Neuronal stem cell (in vitro differentiated cells): ENCODE measurements around the gene GAA.
A peak's percentile ranks its signal among the peaks of the same experiment; 100 is the strongest.

ENCODE experiments used
- DNase-seq: peaks from one replicate; pipeline ENCODE4 v3.0.0-alpha.2; 2013; ENCODE audit warnings: low spot score
- H2AFZ ChIP-seq: one replicate; pipeline ENCODE4 v1.6.1; 2013; ENCODE audit warnings: mild to moderate bottlenecking, low read length, inconsistent platforms
- H2AK5ac ChIP-seq: 2 replicates; pipeline ENCODE4 v1.6.1; 2013; ENCODE audit warnings: low read depth, mild to moderate bottlenecking, inconsistent platforms, low read length, moderate library complexity, mixed read lengths
- H2BK120ac ChIP-seq: 2 replicates; pipeline ENCODE4 v1.6.1; 2013; ENCODE audit warnings: low read depth, mild to moderate bottlenecking, inconsistent platforms, low read length, moderate library complexity, mixed read lengths
- H2BK12ac ChIP-seq: one replicate; pipeline ENCODE4 v1.6.1; 2013; ENCODE audit warnings: low read length, inconsistent platforms
- H2BK15ac ChIP-seq: 2 replicates; pipeline ENCODE4 v1.6.1; 2013; ENCODE audit warnings: mild to moderate bottlenecking, low read length, inconsistent platforms, mixed read lengths
- H2BK5ac ChIP-seq: one replicate; pipeline ENCODE4 v1.6.1; 2013; ENCODE audit warnings: inconsistent platforms, mild to moderate bottlenecking, low read length, moderate library complexity
- H3K14ac ChIP-seq: one replicate; pipeline ENCODE4 v1.6.1; 2013; ENCODE audit warnings: low read length, inconsistent platforms
- H3K18ac ChIP-seq: 2 replicates; pipeline ENCODE4 v1.6.1; 2013; ENCODE audit warnings: low read length, inconsistent platforms
- H3K23ac ChIP-seq: 2 replicates; pipeline ENCODE4 v1.6.1; 2013; ENCODE audit warnings: low read depth, mild to moderate bottlenecking, mixed read lengths, low read length, inconsistent platforms; ENCODE audit not compliant: poor library complexity
- H3K27ac ChIP-seq: replicated peaks from 3 replicates; pipeline ENCODE4 v1.5.1; 2013; ENCODE audit warnings: low read length, inconsistent platforms
- H3K27me3 ChIP-seq, 3 experiments: 2 replicates each; pipeline ENCODE4 v1.6.1; 2013; ENCODE audit warnings: low read length in 3 of 3, mild to moderate bottlenecking in 2 of 3, inconsistent platforms in 1 of 3, low read depth in 1 of 3, mixed read lengths in 1 of 3, moderate library complexity in 1 of 3; ENCODE audit not compliant: control insufficient read depth in 3 of 3, insufficient read depth in 3 of 3
- H3K36me3 ChIP-seq, 2 donors: replicated peaks in 1 of 2; 2 replicates each; pipeline ENCODE4 v1.6.1; 2013; ENCODE audit warnings: low read length in 2 of 2; ENCODE audit not compliant: control insufficient read depth in 2 of 2, insufficient read depth in 2 of 2
- H3K4ac ChIP-seq: 2 replicates; pipeline ENCODE4 v1.6.1; 2013; ENCODE audit warnings: inconsistent platforms, mild to moderate bottlenecking, low read length, moderate library complexity
- H3K4me1 ChIP-seq, 2 donors: 1 replicate in 1 of 2; 2 replicates in 1 of 2; pipeline ENCODE4 v1.6.1; 2013; ENCODE audit warnings: low read length in 2 of 2, low read depth in 1 of 2; ENCODE audit not compliant: control insufficient read depth in 2 of 2, insufficient read depth in 1 of 2
- H3K4me2 ChIP-seq: one replicate; pipeline ENCODE4 v1.6.1; 2013; ENCODE audit warnings: mild to moderate bottlenecking, low read length, inconsistent platforms; ENCODE audit not compliant: insufficient read depth, poor library complexity, severe bottlenecking
- H3K4me3 ChIP-seq, 2 donors: 2 replicates each; pipeline ENCODE4 v1.5.1; 2013; ENCODE audit warnings: low read length in 2 of 2, mild to moderate bottlenecking in 2 of 2, inconsistent platforms in 1 of 2, moderate library complexity in 1 of 2
- H3K79me1 ChIP-seq: one replicate; pipeline ENCODE4 v1.6.1; 2013; ENCODE audit warnings: low read depth, mild to moderate bottlenecking, inconsistent platforms, low read length, moderate library complexity
- H3K9ac ChIP-seq: one replicate; pipeline ENCODE4 v1.6.1; 2013; ENCODE audit warnings: mild to moderate bottlenecking, low read depth, low read length, inconsistent platforms; ENCODE audit not compliant: poor library complexity
- H3K9me3 ChIP-seq, 2 donors: replicated peaks in 1 of 2; 2 replicates each; pipeline versions ENCODE3 to v1.6.1; 2013; ENCODE audit warnings: low read length in 2 of 2, mild to moderate bottlenecking in 2 of 2, inconsistent platforms in 1 of 2, low read depth in 1 of 2, mixed read lengths in 1 of 2, moderate library complexity in 1 of 2; ENCODE audit not compliant: control insufficient read depth in 2 of 2, insufficient read depth in 1 of 2
- H4K8ac ChIP-seq: one replicate; pipeline ENCODE4 v1.6.1; 2013; ENCODE audit warnings: low read depth, mild to moderate bottlenecking, inconsistent platforms, low read length, moderate library complexity
- H4K91ac ChIP-seq: one replicate; pipeline ENCODE4 v1.6.1; 2013; ENCODE audit warnings: low read length, low read depth, mild to moderate bottlenecking, inconsistent platforms; ENCODE audit not compliant: poor library complexity
- WGBS, 2 donors: extraction: QIAGEN DNeasy Blood & Tissue Kit; methylation state at CpG; one replicate each; pipeline ENCODE4 v1.1.7; 2013; ENCODE audit warnings: missing lambda C conversion rate in 2 of 2, mixed read lengths in 1 of 2; ENCODE audit not compliant: insufficient read length in 2 of 2, insufficient replicate concordance in 1 of 2; ENCODE audit errors: extremely low coverage in 2 of 2; 5-methylcytosine and 5-hydroxymethylcytosine counted together

The GAA gene

DNA sequence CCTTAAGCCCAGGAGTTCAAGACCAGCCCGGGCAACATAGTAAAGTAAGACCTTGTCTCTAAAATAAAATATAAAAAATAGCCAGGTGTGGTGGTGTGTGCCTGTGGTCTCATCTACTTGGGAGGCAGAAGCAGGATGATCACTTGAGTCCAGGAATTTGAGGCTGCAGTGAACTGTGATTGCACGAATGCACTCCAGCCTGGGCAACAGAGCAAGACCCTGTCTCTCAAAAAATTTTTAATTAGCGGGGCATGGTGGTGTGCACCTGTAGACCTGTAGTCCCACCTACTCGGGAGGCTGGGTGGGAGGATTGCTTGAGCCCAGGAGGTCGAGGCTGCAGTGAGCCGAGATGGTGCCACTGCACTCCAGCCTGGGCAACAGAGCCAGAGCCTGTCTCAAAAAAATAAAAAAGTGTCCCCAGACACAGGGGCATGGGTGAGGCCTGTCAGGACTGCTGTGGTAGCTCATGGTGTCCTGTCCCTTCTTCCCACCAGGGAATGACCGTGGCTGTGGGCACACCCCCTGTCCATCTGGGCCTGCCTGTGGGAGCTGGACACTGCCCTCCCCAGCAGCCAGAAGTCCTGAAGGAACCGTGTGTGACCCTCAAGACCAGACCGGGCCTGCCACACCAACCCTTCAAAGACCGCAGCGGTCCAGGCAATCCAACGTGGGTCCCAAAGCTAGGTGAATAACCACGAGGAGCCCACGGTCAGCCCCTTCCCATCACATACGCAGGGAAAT lies 30.8 kb upstream of the GAA start:
- H2BK12ac ChIP-seq = peak overlapping the region; percentile 58
- no peak overlapping the region for H3K9ac ChIP-seq
- WGBS, 2 donors = no CpG with 5 or more reads among the region's 15 CpGs
- peak overlapping the region; percentile 38 for H3K14ac ChIP-seq
- H4K8ac ChIP-seq = no peak overlapping the region
- no peak overlapping the region for H3K27ac ChIP-seq
- H3K27me3 ChIP-seq = no peaks in the 10 kb centered on the region
- no peak overlapping the region for H3K4ac ChIP-seq
- H3K9me3 ChIP-seq = no peaks in the 10 kb centered on the region
- H2AK5ac ChIP-seq = peak overlapping the region; percentile 56
- peak overlapping the region; percentile 64 for H3K18ac ChIP-seq
- no peak overlapping the region for H2AFZ ChIP-seq
- DNase-seq = no peak
- peaks cover 5 to 11% of the 10 kb centered on the region in 2 donors for H3K36me3 ChIP-seq
- no peak overlapping the region for H2BK5ac ChIP-seq
- H3K4me2 ChIP-seq = no peak overlapping the region
- H3K79me1 ChIP-seq = no peaks in the 10 kb centered on the region
- H2BK120ac ChIP-seq = no peak overlapping the region
- H2BK15ac ChIP-seq = no peak overlapping the region
- no peak overlapping the region for H4K91ac ChIP-seq
- no peak overlapping the region for H3K4me3 ChIP-seq
- H3K23ac ChIP-seq = no peak overlapping the region
- peaks cover 0 to 2% of the 10 kb centered on the region in 2 donors for H3K4me1 ChIP-seq

DNA sequence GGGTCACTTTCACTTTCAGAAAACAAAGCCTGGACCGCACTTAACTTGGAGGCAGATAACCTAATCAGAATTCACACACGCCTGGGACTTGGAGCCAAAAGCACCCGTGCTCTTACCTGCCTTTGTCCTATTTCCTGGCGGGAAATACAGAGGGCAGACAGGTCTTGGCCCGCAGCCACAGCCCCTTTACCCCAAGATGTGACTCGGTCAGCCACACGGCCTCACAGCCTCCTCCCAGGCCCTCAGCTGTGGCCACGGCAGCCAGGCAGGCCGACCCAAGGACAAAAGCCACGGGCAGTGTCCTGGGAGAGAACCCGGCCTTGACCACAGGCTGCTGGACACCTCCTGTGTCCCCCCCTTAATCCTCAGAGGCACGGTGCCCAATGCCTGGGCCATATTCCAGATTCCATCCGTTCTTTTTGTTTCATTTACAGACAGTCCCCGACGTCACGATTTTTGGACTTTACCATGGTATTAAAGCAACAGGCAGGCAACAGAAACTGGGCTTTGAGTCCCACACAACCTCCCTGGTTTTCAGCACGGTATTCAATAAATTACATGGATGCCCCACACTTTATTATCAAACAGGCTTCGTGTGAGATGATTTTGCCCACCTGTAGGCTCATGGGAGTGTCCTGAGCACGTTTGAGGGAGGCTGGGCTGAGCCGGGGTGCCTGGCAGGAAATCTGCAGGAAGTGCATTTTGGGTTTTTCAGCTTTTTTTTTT lies 30.1 kb upstream of the GAA start:
- peak overlapping the region; percentile 56 for H3K14ac ChIP-seq
- H3K9ac ChIP-seq = peak overlapping the region; percentile 4
- DNase-seq = no peak
- no peak overlapping the region for H2BK15ac ChIP-seq
- H3K27me3 ChIP-seq = no peaks in the 10 kb centered on the region
- peaks cover 5 to 11% of the 10 kb centered on the region in 2 donors for H3K36me3 ChIP-seq
- peak overlapping the region; percentile 71 for H3K18ac ChIP-seq
- peak overlapping the region; percentile 25 for H3K4me2 ChIP-seq
- peak overlapping the region; percentile 85 for H3K23ac ChIP-seq
- H3K4me3 ChIP-seq = no peak overlapping the region
- WGBS, 2 donors = no CpG with 5 or more reads among the region's 20 CpGs
- no peak overlapping the region for H2BK120ac ChIP-seq
- no peak overlapping the region for H2BK5ac ChIP-seq
- peak overlapping the region; percentile 56 for H2AK5ac ChIP-seq
- peak overlapping the region; percentile 65 for H4K8ac ChIP-seq
- peaks cover 0 to 2% of the 10 kb centered on the region in 2 donors for H3K4me1 ChIP-seq
- H2BK12ac ChIP-seq = no peak overlapping the region
- H3K9me3 ChIP-seq = no peaks in the 10 kb centered on the region
- no peak overlapping the region for H2AFZ ChIP-seq
- H3K27ac ChIP-seq = no peak overlapping the region
- no peaks in the 10 kb centered on the region for H3K79me1 ChIP-seq
- no peak overlapping the region for H4K91ac ChIP-seq
- no peak overlapping the region for H3K4ac ChIP-seq

DNA sequence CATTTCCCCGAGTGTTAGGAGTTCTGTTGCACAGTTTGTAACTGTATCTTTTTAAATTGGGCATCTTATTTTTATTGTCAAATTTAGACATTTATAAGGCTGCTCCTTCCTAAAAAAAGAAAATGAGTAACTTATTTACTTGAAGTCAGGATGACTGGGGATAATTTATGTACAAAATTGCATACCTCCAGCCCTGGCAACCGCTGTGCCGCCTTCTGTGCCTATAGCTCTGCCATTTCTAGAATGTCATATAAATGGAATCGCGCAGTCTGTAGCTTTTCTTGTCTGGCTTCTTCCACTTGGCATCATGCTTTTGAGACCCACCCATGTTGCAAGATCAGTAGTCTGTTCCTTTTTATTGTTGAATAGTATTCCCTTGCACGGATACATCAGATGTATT lies 29.0 kb upstream of the GAA start:
- Histone ChIP-seq H3K27ac (no peak overlapping the region), H3K4ac (no peak overlapping the region), H3K79me1 (no peaks in the 10 kb centered on the region), H3K4me2 (no peak overlapping the region), H3K18ac (no peak overlapping the region), H3K27me3 (no peaks in the 10 kb centered on the region), H3K9ac (no peak overlapping the region), H3K14ac (no peak overlapping the region), H3K4me3 (no peak overlapping the region), H2BK120ac (no peak overlapping the region), H2AK5ac (no peak overlapping the region), H2AFZ (no peak overlapping the region), H3K23ac (no peak overlapping the region), H2BK15ac (no peak overlapping the region), H2BK12ac (no peak overlapping the region), H4K91ac (no peak overlapping the region), H3K4me1 (peaks cover 0 to 2% of the 10 kb centered on the region in 2 donors), H3K9me3 (peaks cover 0 to 3% of the 10 kb centered on the region in 2 donors), H3K36me3 (peaks cover 1 to 4% of the 10 kb centered on the region in 2 donors), H4K8ac (no peak overlapping the region), H2BK5ac (no peak overlapping the region)
- WGBS, 2 donors = no CpG with 5 or more reads among the region's 6 CpGs
- DNase-seq = no peak

DNA sequence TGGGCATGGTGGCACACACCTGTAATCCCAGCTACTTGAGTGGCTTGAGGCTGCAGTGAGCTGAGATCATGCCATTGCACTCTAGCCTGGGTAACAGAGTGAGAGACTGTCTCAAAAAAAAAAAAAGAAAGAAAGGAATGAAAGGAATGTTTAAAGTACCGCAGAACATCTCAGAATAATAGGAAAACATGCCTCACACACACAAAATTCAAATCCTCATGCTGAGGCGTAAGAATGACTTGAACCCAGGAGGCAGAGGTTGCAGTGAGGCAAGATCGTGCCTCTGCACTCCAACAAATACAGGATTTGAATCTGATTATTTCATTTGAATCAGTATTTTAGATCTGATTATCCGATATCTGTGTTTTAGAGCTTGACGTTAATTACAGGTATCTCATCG lies 21.3 kb upstream of the GAA start:
- H4K91ac ChIP-seq = no peak overlapping the region
- H2AK5ac ChIP-seq = no peak overlapping the region
- no peaks in the 10 kb centered on the region for H3K27me3 ChIP-seq
- H3K4me2 ChIP-seq = no peak overlapping the region
- no peak overlapping the region for H3K4ac ChIP-seq
- H3K9me3 ChIP-seq = peaks cover 0 to 7% of the 10 kb centered on the region in 2 donors
- no peak overlapping the region for H3K9ac ChIP-seq
- H3K23ac ChIP-seq = no peak overlapping the region
- no peak overlapping the region for H2AFZ ChIP-seq
- H3K27ac ChIP-seq = no peak overlapping the region
- no CpG with 5 or more reads among the region's 6 CpGs for WGBS, 2 donors
- H4K8ac ChIP-seq = no peak overlapping the region
- no peak overlapping the region for H2BK5ac ChIP-seq
- no peak overlapping the region for H2BK15ac ChIP-seq
- no peak overlapping the region for H3K14ac ChIP-seq
- peaks cover 0 to 5% of the 10 kb centered on the region in 2 donors for H3K36me3 ChIP-seq
- H2BK12ac ChIP-seq = no peak overlapping the region
- H2BK120ac ChIP-seq = no peak overlapping the region
- H3K4me1 ChIP-seq = peaks cover 4 to 6% of the 10 kb centered on the region in 2 donors
- no peak overlapping the region for H3K4me3 ChIP-seq
- DNase-seq = no peak
- H3K79me1 ChIP-seq = no peaks in the 10 kb centered on the region
- no peak overlapping the region for H3K18ac ChIP-seq
